Dermis microvascular lymphatic vessel endothelial cell (primary cell): ENCODE measurements around the gene ALDH16A1. TPM values are rescaled to one million over a fixed set of nuclear protein-coding genes. Genes with fewer than 3 reads are reported as not detected.

Experiments
- DNase-seq, 2 donors: peaks; one replicate each; pipeline versions ENCODE4 v3.0.0 to v3.0.0-alpha.2; 2010; ENCODE audit warnings: low read depth in 2 of 2
- total RNA-seq: library from RNA; depleted of rRNA; stranded (reverse); fragments of >200 nt; gene quantifications from 2 replicates; pipeline ENCODE4 v1.2.1, GENCODE V29; 2014

ALDH16A1 gene
- total RNA-seq, 1 donor from 2014 or later = 41.3 TPM

GRCh38 chr19:49512970-49513745 lies 60.1 kb downstream of the ALDH16A1 start:
- DNase-seq = peak in 1 of 2 donors; percentile 47

DNA sequence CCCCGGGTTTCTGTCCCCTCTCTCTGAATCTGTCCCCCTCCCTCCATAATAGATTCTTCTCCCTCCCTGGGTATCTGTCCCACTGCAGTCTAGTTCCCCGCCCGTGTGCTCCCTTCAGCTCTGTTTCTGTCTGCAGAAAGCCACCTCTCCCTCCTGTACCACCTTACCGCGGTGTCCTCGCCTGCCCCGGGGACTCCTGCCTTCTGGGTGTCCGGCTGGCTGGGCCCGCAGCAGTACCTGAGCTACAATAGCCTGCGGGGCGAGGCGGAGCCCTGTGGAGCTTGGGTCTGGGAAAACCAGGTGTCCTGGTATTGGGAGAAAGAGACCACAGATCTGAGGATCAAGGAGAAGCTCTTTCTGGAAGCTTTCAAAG lies 60.7 kb downstream of the ALDH16A1 start:
- no peak for DNase-seq

- no peak for DNase-seq
Measured at GRCh38 chr19:49514151-49514550, 61.1 kb downstream of the ALDH16A1 start.

GRCh38 chr19:49515767-49516166 lies 62.7 kb downstream of the ALDH16A1 start:
- DNase-seq = peak in 1 of 2 donors; percentile 16

- no peak for DNase-seq
Measured at GRCh38 chr19:49518033-49518432, 65.0 kb downstream of the ALDH16A1 start.

Other genes starting within 250 kb of the ALDH16A1 start
- 0.26 and 0.51 TPM in 2 replicates for gene SLC6A16, start 128.0 kb upstream of the ALDH16A1 start, total RNA-seq
- not detected in 2 replicates for gene CD37, start 117.8 kb upstream of the ALDH16A1 start, total RNA-seq
- 57.4 and 72.2 TPM in 2 replicates for gene TEAD2, start 90.8 kb upstream of the ALDH16A1 start, total RNA-seq
- gene DKKL1, start 89.3 kb upstream of the ALDH16A1 start, total RNA-seq = 0.13 and 0.51 TPM in 2 replicates
- not detected in 2 replicates for gene KASH5, start 65.0 kb upstream of the ALDH16A1 start, total RNA-seq
- not detected in 2 replicates for gene PTH2, start 29.8 kb upstream of the ALDH16A1 start, total RNA-seq
- gene GFY, start 27.8 kb upstream of the ALDH16A1 start, total RNA-seq = not detected in 2 replicates
- 0.13 TPM in 2 replicates for gene SLC17A7, start 11.7 kb upstream of the ALDH16A1 start, total RNA-seq
- gene PIH1D1, start 1.4 kb upstream of the ALDH16A1 start, total RNA-seq = 146 and 159 TPM in 2 replicates
- gene FLT3LG, start 21.0 kb downstream of the ALDH16A1 start, total RNA-seq = 1.3 and 1.9 TPM in 2 replicates
- 3,699 and 4,643 TPM in 2 replicates for gene RPL13A, start 34.4 kb downstream of the ALDH16A1 start, total RNA-seq
- 2,245 and 2,954 TPM in 2 replicates for gene RPS11, start 43.2 kb downstream of the ALDH16A1 start, total RNA-seq
- gene FCGRT, start 59.4 kb downstream of the ALDH16A1 start, total RNA-seq = 51.9 and 184 TPM in 2 replicates
- 11.7 and 13.4 TPM in 2 replicates for gene RCN3, start 74.8 kb downstream of the ALDH16A1 start, total RNA-seq
- gene NOSIP, start 127.3 kb downstream of the ALDH16A1 start, total RNA-seq = 109 and 127 TPM in 2 replicates
- 2.4 and 7.1 TPM in 2 replicates for gene PRRG2, start 128.1 kb downstream of the ALDH16A1 start, total RNA-seq
- 1.0 and 2.9 TPM in 2 replicates for gene PRR12, start 138.0 kb downstream of the ALDH16A1 start, total RNA-seq
- gene RRAS, start 186.9 kb downstream of the ALDH16A1 start, total RNA-seq = 23.0 and 31.6 TPM in 2 replicates
- gene SCAF1, start 189.0 kb downstream of the ALDH16A1 start, total RNA-seq = 5.3 and 9.6 TPM in 2 replicates
- gene IRF3, start 212.6 kb downstream of the ALDH16A1 start, total RNA-seq = 33.9 and 42.1 TPM in 2 replicates
- gene BCL2L12, start 212.7 kb downstream of the ALDH16A1 start, total RNA-seq = 4.0 and 4.6 TPM in 2 replicates
- gene PRMT1, start 224.0 kb downstream of the ALDH16A1 start, total RNA-seq = 383 and 426 TPM in 2 replicates
- gene ADM5, start 236.4 kb downstream of the ALDH16A1 start, total RNA-seq = 0.26 and 0.38 TPM in 2 replicates
- 9.6 and 14.5 TPM in 2 replicates for gene CPT1C, start 237.9 kb downstream of the ALDH16A1 start, total RNA-seq